Suprapubic skin (tissue), 4 donors: ENCODE data around the gene TBX5.

Experiments
- CTCF ChIP-seq, 2 donors: fragments of 200-600 bp in 1 of 2; fragments of 450-650 bp in 1 of 2; sonication (generic) in 1 of 2; IDR thresholded peaks; one replicate each; pipeline ENCODE4 v1.5.1; 2016 to 2019; ENCODE audit warnings: antibody characterized with exemption in 2 of 2, mild to moderate bottlenecking in 1 of 2, moderate library complexity in 1 of 2
- EP300 ChIP-seq: sonication (generic); formaldehyde crosslinking; IDR thresholded peaks from one replicate; pipeline ENCODE4 v1.6.1; 2017; ENCODE audit warnings: antibody characterized with exemption
- POLR2A ChIP-seq, 2 donors: fragments of 450-650 bp; IDR thresholded peaks; one replicate each; pipeline ENCODE4 v1.6.1; 2017; ENCODE audit warnings: antibody characterized with exemption in 2 of 2, mild to moderate bottlenecking in 2 of 2, moderate library complexity in 2 of 2
- POLR2AphosphoS5 ChIP-seq, 3 donors: sonication (generic); formaldehyde crosslinking; IDR thresholded peaks; one replicate each; pipeline ENCODE4 v1.6.1; 2017; ENCODE audit warnings: antibody characterized with exemption in 3 of 3

- TF ChIP-seq CTCF (IDR thresholded peaks at IDR 0.05) (no peak), POLR2AphosphoS5 (IDR thresholded peaks at IDR 0.05) (no peak), EP300 (no peak), POLR2A (IDR thresholded peaks at IDR 0.05) (no peak)
These were observed 1.6 kb downstream of the TBX5 start for GRCh38 chr12:114404083-114404925.
